HG03432 (cell line): Measurements from ENCODE around the gene THSD4.

Experiments
- ATAC-seq: cut with Tn5 transposase; IDR thresholded peaks from one replicate; pipeline ENCODE4 v1.9.1; 2021; ENCODE audit warnings: mild to moderate bottlenecking, moderate library complexity; ENCODE audit not compliant: unreplicated experiment

THSD4 gene

DNA sequence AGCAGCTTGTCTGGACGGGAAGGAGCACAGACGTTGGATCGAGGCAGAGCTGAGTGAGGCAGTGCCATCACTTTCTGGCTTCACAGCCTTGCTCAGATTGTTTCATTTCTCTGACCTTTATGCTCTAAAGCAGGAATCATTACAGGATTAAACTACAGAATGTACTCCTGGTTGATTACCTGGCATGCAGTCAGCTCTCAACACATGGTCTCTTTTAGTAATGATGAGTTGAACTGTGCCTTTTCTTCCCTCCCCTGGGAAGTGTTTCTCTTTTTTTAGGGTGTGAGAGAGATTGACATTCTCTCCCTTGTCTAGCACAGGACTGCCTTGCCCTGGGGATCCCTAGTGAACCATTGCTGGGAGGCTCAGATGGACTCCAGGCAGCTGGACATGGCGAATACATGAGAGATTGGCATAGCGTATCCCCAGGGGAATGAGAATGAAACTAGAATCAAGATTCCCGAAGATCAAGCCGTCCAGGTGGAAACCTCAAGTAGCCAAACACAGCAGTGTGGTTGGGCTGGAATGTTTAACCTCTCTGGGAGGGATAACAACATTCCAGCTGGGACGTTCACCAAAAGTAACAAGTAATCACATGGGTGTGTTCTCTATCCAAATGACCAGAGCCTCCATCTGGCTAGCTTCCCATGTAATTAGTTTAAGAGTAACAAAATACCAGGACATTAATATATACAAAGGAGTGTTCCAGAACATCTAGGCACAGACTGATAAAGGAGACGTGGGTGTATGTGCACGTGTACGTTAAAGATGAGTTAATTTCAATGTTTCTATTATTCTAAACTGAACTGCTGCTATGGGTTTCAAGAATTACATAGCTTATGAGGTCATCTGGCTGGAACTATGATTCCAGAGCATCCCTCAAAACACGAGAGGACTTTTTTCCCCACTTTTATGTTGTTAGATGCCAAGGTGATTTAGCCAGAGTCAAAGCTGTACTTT, 576.5 kb downstream of the THSD4 start:
- ATAC-seq = no peak

DNA sequence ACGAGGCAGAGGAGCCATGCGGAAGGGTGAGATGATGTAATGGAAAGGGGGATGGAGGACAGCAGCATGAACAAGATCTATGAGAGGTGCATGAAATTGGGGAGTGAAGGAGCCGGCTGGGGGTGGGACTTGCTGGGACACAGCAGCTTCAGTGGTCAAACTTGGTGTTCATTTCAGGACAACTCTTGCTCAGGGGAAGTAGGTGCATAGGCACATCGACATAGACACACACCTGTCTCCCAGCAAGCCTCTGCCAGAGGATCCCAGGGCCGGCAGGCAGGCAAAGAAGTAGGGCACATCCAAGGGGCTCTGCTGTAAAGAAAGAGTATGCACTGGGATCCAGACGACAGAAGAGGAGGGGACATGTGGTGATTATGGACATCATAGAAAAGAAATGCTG, 582.0 kb downstream of the THSD4 start:
- ATAC-seq = no peak

DNA sequence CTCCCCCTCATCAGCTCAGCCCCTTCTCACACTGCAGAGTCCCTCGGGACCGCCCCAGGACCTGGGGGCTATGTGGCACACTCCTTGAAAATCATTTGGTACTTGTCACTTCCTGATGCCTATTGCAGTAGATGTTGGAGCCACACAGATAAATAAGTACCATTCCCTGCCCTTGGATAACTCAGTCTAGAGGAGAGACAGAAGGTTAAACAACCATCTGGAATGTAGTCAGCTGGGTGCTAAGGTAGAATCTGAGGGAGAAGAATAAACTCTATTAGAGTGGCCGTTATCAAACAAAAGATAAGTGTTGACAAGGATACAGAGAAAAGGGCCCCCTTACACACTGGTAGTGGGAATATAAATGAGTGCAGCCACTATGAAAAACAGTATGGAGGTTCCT, 582.8 kb downstream of the THSD4 start:
- no peak for ATAC-seq

GRCh38 chr15:71698742-71699141, 583.5 kb downstream of the THSD4 start:
- ATAC-seq = no peak

DNA sequence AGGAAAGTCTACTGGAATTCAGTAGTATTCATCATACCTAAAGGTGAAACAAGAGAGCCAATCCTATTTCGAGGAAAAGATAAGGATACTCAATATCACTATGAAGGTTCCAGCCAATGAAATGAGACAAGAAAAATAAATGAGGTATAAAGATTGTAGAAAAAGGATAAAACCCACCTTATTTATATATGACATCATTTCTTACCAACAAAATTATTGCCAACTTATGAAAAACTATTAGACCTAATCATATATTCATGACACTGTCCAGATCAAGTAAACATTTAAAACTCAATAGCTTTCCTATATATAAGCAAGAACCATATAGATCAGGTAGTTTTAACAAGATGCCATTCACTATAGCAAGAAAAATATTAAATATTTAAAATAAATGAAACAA, 584.7 kb downstream of the THSD4 start:
- ATAC-seq = no peak

- ATAC-seq = no peak
Measured at GRCh38 chr15:71701808-71702207, 586.5 kb downstream of the THSD4 start.

- ATAC-seq = no peak
Measured at GRCh38 chr15:71702496-71702895, 587.2 kb downstream of the THSD4 start.

- no peak for ATAC-seq
Measured at GRCh38 chr15:71705151-71705550, 589.9 kb downstream of the THSD4 start.

- ATAC-seq = no peak
Measured at GRCh38 chr15:71706461-71707229, 591.4 kb downstream of the THSD4 start.

- ATAC-seq = no peak
Measured at GRCh38 chr15:71707230-71708050, 592.2 kb downstream of the THSD4 start.

DNA sequence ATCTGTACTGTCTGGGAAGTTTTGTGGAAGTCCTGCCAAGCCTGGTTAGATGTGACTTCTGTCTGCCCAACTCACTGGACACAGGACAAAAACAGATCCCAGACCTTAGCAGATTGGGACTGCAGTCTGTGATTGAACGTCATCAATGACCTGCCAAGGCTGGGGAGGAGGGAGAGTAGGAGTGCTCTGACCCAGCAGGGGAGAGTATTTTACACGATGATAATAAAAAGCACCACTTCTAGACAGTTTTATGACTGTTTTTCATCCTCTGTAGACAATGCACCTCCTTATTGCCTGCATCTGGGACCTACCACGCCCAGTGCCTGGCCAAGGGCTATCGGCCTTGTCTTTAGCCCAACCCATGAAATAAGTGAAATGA, 592.8 kb downstream of the THSD4 start:
- ATAC-seq = no peak

GRCh38 chr15:71708741-71709140, 593.5 kb downstream of the THSD4 start:
- ATAC-seq = no peak

GRCh38 chr15:71709808-71710418, 594.6 kb downstream of the THSD4 start:
- ATAC-seq = no peak

GRCh38 chr15:71712182-71712581, 596.9 kb downstream of the THSD4 start:
- no peak for ATAC-seq

- no peak for ATAC-seq
Measured at GRCh38 chr15:71713191-71713809, 598.0 kb downstream of the THSD4 start.

- ATAC-seq = no peak
Measured at GRCh38 chr15:71715914-71716313, 600.6 kb downstream of the THSD4 start.

GRCh38 chr15:71716990-71717389, 601.7 kb downstream of the THSD4 start:
- ATAC-seq = no peak

- no peak for ATAC-seq
Measured at GRCh38 chr15:71718116-71718910, 603.0 kb downstream of the THSD4 start.

GRCh38 chr15:71723344-71723743, 608.1 kb downstream of the THSD4 start:
- ATAC-seq = no peak
